ENCODE results near the gene SRSF9.

The SRSF9 gene

DNA sequence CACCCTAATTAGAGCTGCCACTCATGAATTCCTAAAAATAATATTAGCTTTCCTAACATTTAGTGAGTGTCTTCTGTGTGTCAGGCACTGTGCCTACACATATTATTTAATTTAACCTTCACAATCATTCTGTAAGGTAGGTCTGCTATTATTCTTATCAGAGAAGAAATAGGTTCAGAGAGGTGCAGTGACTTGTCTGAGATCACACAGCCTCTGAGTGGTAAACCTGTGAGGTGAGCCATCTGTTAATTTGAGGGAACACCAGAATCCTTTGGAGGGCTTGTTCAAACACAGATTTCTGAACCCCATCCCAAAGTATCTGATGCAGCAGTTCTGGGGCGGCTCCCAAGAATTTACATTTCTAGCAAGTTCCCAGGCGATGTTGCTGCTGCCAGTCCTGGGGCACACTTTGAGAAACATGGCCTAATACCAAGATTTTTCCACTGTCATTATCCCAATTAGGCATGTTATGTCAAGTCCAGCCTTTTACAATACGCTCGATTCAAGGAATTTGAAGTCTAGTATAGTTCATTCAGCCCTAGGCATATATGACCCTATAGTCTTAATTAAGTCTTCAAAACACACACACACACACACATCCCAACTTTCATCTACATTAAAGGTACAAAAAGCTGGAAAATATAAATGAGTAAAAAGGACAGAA, 51.5 kb downstream of the SRSF9 start:
- no peak for DNase-seq (ENCODE audit: insufficient read length)
- no peak for FAIRE-seq
- TF ChIP-seq POLR2A (IDR thresholded peaks at IDR 0.05; ENCODE audit: low read depth, low read length) (no peak), TAF1 (IDR thresholded peaks at IDR 0.05; ENCODE audit: borderline replicate concordance, low read depth, low read length) (no peak), POLR2AphosphoS5 (IDR thresholded peaks at IDR 0.05; ENCODE audit: low read depth, low read length) (no peak)

DNA sequence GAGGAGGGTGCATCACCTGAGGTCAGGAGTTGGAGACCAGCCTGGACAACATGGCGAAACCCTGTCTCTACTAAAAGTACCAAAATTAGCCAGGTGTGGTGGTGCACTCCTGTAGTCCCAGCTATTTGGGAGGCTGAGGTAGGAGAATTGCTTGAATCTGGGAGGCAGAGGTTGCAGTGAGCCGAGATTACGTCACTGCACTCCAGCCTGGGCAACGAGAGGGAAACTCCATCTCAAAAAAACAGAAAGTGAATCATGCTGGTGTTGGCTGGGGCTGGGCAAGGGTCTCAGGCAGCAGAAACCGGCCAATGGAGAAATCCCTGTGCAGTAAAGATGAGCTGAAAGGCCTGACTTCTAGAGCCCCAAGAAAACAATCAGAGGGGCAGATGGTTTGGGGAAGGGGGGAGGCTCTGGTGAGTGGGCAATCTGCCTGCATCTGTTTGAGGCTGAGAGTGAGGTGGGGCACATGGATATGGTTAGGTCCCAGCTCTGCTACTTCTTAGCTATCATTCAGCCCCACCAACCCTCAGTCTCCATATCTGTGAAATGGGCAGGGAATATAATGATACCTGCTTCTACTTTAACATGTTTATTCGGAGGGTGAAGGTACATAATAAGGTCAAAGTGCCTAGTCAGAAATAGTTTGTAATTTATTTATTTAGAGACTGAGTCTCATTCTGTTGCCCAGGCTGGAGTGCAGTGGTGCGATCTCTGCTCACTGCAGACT, 52.9 kb downstream of the SRSF9 start:
- DNase-seq (ENCODE audit: insufficient read length) (no peak), FAIRE-seq (no peak)
- TF ChIP-seq POLR2A (IDR thresholded peaks at IDR 0.05; ENCODE audit: low read depth, low read length) = no peak
- TF ChIP-seq TAF1 (IDR thresholded peaks at IDR 0.05; ENCODE audit: borderline replicate concordance, low read depth, low read length) = no peak
- TF ChIP-seq POLR2AphosphoS5 (IDR thresholded peaks at IDR 0.05; ENCODE audit: low read depth, low read length) = no peak

DNA sequence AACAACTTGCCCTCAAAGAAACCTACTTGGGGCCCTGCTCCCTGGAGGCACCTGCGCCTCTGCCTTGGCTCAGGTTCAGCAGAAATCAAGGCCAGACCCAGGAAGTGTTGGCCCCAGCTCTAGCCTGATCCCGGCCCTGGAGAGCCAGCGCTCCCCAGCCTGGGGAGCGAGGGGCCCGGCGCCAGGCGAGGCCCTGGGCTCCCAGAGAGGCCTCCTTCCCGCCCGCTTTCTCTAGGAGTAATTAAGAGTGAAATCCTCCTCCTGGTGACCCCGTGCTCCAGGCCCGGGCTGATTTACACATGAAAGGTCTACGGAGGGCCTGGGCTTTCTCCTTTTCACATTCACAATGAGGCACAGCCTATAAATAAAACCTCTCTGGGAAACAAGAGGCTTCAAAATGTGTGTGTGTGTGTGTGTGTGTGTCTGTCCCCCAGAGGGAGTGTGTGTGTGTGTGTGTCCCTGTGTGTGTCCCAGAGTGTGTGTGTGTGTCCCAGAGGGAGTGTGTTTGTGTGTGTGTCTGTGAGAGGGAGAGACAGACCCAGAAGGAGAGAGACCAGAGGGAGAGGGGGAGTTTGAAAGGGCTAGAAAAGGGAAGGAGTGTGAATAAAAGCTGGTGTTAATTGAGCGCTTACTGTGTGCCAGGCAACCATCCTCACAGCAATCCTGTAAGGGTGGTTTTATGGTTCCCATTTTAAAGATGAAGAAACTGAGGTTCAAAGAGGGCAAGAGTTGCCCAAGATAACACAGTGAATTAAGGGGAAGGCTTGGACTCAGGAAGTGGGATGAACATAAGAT, 55.5 kb downstream of the SRSF9 start:
- no peak for DNase-seq (ENCODE audit: insufficient read length)
- TF ChIP-seq TAF1 (IDR thresholded peaks at IDR 0.05; ENCODE audit: borderline replicate concordance, low read depth, low read length) (no peak), POLR2AphosphoS5 (IDR thresholded peaks at IDR 0.05; ENCODE audit: low read depth, low read length) (no peak), POLR2A (IDR thresholded peaks at IDR 0.05; ENCODE audit: low read depth, low read length) (no peak)
- FAIRE-seq = no peak

DNA sequence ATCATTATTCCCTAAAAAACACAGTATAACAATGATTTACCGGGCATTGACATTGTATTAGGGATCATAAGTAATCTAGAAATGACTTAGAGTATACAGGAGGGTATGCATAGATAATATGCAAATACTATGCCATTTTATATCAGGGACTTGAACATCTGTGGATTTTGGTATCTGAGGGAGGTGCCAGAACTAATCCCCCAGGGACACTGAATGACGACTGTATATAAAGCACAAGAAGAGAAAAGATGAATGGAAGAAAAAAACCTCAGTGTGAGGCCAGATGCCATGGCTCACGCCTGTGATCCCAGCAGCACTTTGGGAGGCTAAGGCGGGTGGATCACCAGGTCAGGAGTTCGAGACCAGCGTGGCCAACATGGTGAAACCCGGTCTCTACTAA, 57.1 kb downstream of the SRSF9 start:
- DNase-seq (ENCODE audit: insufficient read length) = no peak
- TF ChIP-seq POLR2AphosphoS5 (IDR thresholded peaks at IDR 0.05; ENCODE audit: low read depth, low read length) = no peak
- no peak for TF ChIP-seq POLR2A (IDR thresholded peaks at IDR 0.05; ENCODE audit: low read depth, low read length)
- TF ChIP-seq TAF1 (IDR thresholded peaks at IDR 0.05; ENCODE audit: borderline replicate concordance, low read depth, low read length) = no peak
- no peak for FAIRE-seq

All from GM12892 (cell line).